Bronchial epithelial cell (primary cell): ENCODE data around the gene HSF4. TPM values are rescaled to one million over a fixed set of nuclear protein-coding genes. Genes with fewer than 3 reads are reported as not detected.

Source experiments
- DNase-seq: peaks from one replicate; pipeline ENCODE4 v3.0.0-alpha.2; 2010; ENCODE audit warnings: low read depth
- FAIRE-seq: peaks from 2 replicates; lab custom pipeline; 2011; peaks lifted over from hg19 to GRCh38; lab: Jason Lieb, UNC
- H3K27me3 ChIP-seq: 2 replicates; pipeline ENCODE4 v1.5.1; 2011; ENCODE audit warnings: low read length; ENCODE audit not compliant: control insufficient read depth, insufficient read depth
- H3K36me3 ChIP-seq: 2 replicates; pipeline ENCODE4 v1.5.1; 2011; ENCODE audit warnings: low read length; ENCODE audit not compliant: control insufficient read depth, insufficient read depth
- H3K4me3 ChIP-seq: 2 replicates; pipeline ENCODE4 v1.5.1; 2011; ENCODE audit warnings: mild to moderate bottlenecking, low read depth, low read length, control low read depth
- CTCF ChIP-seq: IDR thresholded peaks from 2 replicates; pipeline ENCODE4 v1.5.1; 2011; ENCODE audit warnings: mild to moderate bottlenecking, moderate library complexity, low read length, control low read depth, inconsistent platforms; ENCODE audit not compliant: insufficient read depth, severe bottlenecking
- total RNA-seq: library from RNA; depleted of rRNA; stranded (reverse); fragments of >200 nt; gene quantifications from 2 replicates; pipeline ENCODE4 v1.2.1, GENCODE V29; 2014

HSF4 gene
- total RNA-seq, 1 donor from 2014 or later, result 3.7 TPM

- H3K27me3 ChIP-seq, result no peaks in the 10 kb centered on the region
- peak overlapping the region; percentile 76 for H3K4me3 ChIP-seq
- no peak for TF ChIP-seq CTCF
- DNase-seq (no peak), FAIRE-seq (no peak)
- peaks cover 37% of the 10 kb centered on the region for H3K36me3 ChIP-seq
Measured at GRCh38 chr16:67192781-67193361, 28.3 kb downstream of the HSF4 start.

- DNase-seq (no peak), FAIRE-seq (no peak)
- no peak for TF ChIP-seq CTCF
- Histone ChIP-seq H3K36me3 (peaks cover 38% of the 10 kb centered on the region), H3K4me3 (no peak overlapping the region), H3K27me3 (no peaks in the 10 kb centered on the region)
Measured at GRCh38 chr16:67193536-67193935, 29.0 kb downstream of the HSF4 start.

- Histone ChIP-seq H3K36me3 (peaks cover 38% of the 10 kb centered on the region), H3K27me3 (no peaks in the 10 kb centered on the region), H3K4me3 (no peak overlapping the region)
- FAIRE-seq (no peak), DNase-seq (no peak)
- no peak for TF ChIP-seq CTCF
Measured at GRCh38 chr16:67194260-67194659, 29.7 kb downstream of the HSF4 start.

GRCh38 chr16:67195676-67196075 lies 31.1 kb downstream of the HSF4 start:
- Histone ChIP-seq H3K27me3 (no peaks in the 10 kb centered on the region), H3K36me3 (peaks cover 41% of the 10 kb centered on the region), H3K4me3 (no peak overlapping the region)
- FAIRE-seq (no peak), DNase-seq (no peak)
- TF ChIP-seq CTCF, result no peak

GRCh38 chr16:67196881-67197280 lies 32.3 kb downstream of the HSF4 start:
- Histone ChIP-seq H3K27me3 (no peaks in the 10 kb centered on the region), H3K36me3 (peaks cover 50% of the 10 kb centered on the region), H3K4me3 (no peak overlapping the region)
- DNase-seq (no peak), FAIRE-seq (no peak)
- no peak for TF ChIP-seq CTCF

GRCh38 chr16:67197704-67198103 lies 33.2 kb downstream of the HSF4 start:
- H3K4me3 ChIP-seq, result no peak overlapping the region
- peaks cover 58% of the 10 kb centered on the region for H3K36me3 ChIP-seq
- no peak for DNase-seq
- FAIRE-seq, result no peak
- no peaks in the 10 kb centered on the region for H3K27me3 ChIP-seq
- no peak for TF ChIP-seq CTCF
